ENCODE measurements around the gene RPS27. TPM values are rescaled to one million over a fixed set of nuclear protein-coding genes. Genes with fewer than 3 reads are reported as not detected.

RPS27 gene
- total and polyA plus RNA-seq, 2 of the 13 experiments (the other 11 are each of a cell fraction or from before 2014, with no cell fraction given) = 3,737 to 9,964 TPM

DNA sequence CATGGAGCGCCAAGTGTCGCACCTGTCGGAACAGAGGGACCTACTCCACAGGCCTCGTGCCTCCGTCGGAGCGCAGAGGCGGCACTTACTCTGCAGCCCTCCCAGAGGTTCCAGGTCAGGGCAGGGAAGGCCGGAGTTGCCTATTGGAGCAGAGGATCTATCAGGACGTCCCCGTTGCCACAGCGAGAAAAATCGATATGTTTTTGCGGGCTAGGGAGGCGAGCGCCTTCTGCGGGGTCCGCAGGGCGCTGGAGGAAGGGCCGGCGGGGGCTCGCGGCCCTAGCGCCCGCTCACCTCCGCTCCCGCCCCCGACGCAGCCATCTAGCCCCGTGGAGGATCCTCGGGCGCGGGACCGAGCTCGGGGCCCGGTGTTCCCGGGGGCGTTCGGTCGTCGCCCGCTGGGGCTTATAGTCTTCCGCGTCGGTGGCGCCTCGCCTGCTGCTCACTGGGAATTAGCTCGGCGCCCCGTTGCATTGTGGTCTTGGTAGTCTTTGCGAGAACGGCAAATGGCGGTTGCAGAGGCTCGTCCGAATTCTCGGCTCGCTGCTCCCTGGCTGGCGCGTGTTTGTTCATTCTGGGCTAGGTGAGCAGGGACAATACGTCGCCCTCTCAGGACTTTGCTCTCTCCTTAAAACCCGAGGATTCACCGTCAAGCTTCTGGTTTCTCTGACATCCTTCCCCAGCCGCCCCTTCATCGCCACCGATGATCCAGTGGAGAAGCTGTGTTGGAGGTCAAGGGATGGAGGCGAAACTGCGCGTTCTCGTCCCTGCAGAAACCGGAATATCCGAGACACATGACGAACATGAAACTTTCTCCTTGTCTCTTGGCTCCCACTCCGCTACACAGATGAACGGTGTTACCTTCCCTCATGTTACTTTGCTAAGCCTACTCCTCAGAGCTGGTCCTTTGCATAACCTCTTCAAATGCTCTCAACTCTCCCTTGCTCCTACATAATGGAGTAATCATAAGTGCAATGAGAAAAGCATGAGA, 13.0 kb upstream of the RPS27 start, which contains the start of gene JTB (continued):
- TF ChIP-seq ATM (IDR thresholded peaks at IDR 0.05; ENCODE audit: borderline replicate concordance) (no peak), HOXA3 (CRISPR knock-in tag; IDR thresholded peaks at IDR 0.05) (peak; percentile 59), SRSF9 (IDR thresholded peaks at IDR 0.05; ENCODE audit: borderline replicate concordance, insufficient read depth, low read depth, low read length, poor library complexity, severe bottlenecking) (no peak), AGO1 (IDR thresholded peaks at IDR 0.05; ENCODE audit: low read depth, low read length, poor library complexity, severe bottlenecking) (peak; percentile 56), ETV6 (CRISPR knock-in tag; conservative IDR thresholded peaks at IDR 0.05) (no peak; the same call in 1 of the 2 replicates), RBFOX2 (IDR thresholded peaks at IDR 0.05; ENCODE audit: low read depth, low read length) (peak; percentile 96), RFXANK (CRISPR knock-in tag; IDR thresholded peaks at IDR 0.05) (no peak), POLR2AphosphoS2 (IDR thresholded peaks at IDR 0.05; ENCODE audit: low read depth, low read length) (no peak), NPAS2 (CRISPR knock-in tag; IDR thresholded peaks at IDR 0.05; ENCODE audit: borderline replicate concordance) (no peak)
- TF ChIP-seq, protein P1, sequence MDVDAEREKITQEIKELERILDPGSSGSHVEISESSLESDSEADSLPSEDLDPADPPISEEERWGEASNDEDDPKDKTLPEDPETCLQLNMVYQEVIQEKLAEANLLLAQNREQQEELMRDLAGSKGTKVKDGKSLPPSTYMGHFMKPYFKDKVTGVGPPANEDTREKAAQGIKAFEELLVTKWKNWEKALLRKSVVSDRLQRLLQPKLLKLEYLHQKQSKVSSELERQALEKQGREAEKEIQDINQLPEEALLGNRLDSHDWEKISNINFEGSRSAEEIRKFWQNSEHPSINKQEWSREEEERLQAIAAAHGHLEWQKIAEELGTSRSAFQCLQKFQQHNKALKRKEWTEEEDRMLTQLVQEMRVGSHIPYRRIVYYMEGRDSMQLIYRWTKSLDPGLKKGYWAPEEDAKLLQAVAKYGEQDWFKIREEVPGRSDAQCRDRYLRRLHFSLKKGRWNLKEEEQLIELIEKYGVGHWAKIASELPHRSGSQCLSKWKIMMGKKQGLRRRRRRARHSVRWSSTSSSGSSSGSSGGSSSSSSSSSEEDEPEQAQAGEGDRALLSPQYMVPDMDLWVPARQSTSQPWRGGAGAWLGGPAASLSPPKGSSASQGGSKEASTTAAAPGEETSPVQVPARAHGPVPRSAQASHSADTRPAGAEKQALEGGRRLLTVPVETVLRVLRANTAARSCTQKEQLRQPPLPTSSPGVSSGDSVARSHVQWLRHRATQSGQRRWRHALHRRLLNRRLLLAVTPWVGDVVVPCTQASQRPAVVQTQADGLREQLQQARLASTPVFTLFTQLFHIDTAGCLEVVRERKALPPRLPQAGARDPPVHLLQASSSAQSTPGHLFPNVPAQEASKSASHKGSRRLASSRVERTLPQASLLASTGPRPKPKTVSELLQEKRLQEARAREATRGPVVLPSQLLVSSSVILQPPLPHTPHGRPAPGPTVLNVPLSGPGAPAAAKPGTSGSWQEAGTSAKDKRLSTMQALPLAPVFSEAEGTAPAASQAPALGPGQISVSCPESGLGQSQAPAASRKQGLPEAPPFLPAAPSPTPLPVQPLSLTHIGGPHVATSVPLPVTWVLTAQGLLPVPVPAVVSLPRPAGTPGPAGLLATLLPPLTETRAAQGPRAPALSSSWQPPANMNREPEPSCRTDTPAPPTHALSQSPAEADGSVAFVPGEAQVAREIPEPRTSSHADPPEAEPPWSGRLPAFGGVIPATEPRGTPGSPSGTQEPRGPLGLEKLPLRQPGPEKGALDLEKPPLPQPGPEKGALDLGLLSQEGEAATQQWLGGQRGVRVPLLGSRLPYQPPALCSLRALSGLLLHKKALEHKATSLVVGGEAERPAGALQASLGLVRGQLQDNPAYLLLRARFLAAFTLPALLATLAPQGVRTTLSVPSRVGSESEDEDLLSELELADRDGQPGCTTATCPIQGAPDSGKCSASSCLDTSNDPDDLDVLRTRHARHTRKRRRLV (CRISPR knock-in tag; IDR thresholded peaks at IDR 0.05) = 0 out of 2 replicates have a peak, but pooled peaks have one; percentile 33
- TF ChIP-seq, protein P2, sequence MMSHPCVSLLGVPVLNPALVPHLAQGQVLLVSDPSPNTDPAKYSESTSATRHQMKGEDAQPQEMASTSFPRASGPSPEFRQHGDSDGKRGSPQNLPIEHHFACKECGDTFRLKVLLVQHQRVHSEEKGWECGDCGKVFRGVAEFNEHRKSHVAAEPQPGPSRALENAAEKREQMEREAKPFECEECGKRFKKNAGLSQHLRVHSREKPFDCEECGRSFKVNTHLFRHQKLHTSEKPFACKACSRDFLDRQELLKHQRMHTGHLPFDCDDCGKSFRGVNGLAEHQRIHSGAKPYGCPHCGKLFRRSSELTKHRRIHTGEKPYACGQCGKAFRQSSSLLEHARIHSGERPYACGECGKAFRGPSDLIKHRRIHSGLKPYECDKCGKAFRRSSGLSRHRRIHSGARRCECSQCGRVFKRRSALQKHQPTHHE (CRISPR knock-in tag; IDR thresholded peaks at IDR 0.05; ENCODE audit: borderline replicate concordance) = peak; percentile 43; the same call in 1 of the 2 replicates
- TF ChIP-seq, protein P3, sequence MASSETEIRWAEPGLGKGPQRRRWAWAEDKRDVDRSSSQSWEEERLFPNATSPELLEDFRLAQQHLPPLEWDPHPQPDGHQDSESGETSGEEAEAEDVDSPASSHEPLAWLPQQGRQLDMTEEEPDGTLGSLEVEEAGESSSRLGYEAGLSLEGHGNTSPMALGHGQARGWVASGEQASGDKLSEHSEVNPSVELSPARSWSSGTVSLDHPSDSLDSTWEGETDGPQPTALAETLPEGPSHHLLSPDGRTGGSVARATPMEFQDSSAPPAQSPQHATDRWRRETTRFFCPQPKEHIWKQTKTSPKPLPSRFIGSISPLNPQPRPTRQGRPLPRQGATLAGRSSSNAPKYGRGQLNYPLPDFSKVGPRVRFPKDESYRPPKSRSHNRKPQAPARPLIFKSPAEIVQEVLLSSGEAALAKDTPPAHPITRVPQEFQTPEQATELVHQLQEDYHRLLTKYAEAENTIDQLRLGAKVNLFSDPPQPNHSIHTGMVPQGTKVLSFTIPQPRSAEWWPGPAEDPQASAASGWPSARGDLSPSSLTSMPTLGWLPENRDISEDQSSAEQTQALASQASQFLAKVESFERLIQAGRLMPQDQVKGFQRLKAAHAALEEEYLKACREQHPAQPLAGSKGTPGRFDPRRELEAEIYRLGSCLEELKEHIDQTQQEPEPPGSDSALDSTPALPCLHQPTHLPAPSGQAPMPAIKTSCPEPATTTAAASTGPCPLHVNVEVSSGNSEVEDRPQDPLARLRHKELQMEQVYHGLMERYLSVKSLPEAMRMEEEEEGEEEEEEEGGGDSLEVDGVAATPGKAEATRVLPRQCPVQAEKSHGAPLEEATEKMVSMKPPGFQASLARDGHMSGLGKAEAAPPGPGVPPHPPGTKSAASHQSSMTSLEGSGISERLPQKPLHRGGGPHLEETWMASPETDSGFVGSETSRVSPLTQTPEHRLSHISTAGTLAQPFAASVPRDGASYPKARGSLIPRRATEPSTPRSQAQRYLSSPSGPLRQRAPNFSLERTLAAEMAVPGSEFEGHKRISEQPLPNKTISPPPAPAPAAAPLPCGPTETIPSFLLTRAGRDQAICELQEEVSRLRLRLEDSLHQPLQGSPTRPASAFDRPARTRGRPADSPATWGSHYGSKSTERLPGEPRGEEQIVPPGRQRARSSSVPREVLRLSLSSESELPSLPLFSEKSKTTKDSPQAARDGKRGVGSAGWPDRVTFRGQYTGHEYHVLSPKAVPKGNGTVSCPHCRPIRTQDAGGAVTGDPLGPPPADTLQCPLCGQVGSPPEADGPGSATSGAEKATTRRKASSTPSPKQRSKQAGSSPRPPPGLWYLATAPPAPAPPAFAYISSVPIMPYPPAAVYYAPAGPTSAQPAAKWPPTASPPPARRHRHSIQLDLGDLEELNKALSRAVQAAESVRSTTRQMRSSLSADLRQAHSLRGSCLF (CRISPR knock-in tag; IDR thresholded peaks at IDR 0.05; ENCODE audit: borderline replicate concordance) = no peak
